ENCODE results near the gene RHCE.
"Not testable (repeated sequence)": the region's sequence is repeated elsewhere in the genome, so short reads cannot be mapped to it uniquely, and the experiment has no call there.

GRCh38 chr1:25337483-25338187 is 83.0 kb downstream of the RHCE start:
- TF ChIP-seq CTCF (conservative IDR thresholded peaks at IDR 0.05; ENCODE audit: low read length); EZH2phosphoT487 (IDR thresholded peaks at IDR 0.05; ENCODE audit: borderline replicate concordance, low read depth, low read length): not testable (repeated sequence)
